Measurements from ENCODE around the gene PAMR1. TPM values are rescaled to one million over a fixed set of nuclear protein-coding genes. Genes with fewer than 3 reads are reported as not detected.

PAMR1 gene
- total and polyA plus RNA-seq, 4 donors = 0.60 to 15.2 (median 1.4) TPM

DNA sequence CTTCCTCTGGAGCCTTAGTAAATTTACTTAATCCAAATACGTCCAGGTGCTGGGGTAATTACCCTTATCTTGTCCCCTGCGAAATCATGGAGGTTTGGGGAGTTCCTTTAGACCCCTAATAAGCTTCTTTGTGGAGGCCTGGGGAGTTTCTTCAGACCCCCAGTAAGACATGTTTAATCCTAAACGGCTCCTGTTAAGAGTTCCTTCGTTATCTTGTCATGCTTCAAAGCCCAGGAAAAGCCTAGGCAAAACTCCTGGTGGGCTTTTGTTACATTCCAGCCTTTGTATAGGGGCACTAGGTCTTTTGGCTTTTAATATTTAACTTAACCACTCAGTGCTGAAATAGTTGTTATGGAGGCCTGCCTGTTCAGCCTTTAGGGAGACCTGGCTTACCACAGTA lies 18.1 kb upstream of the PAMR1 start:
- Histone ChIP-seq H3K36me3 (ENCODE audit: control insufficient read depth in 4 of 4, insufficient read depth in 4 of 4, low read length in 4 of 4) (no peaks in the 10 kb centered on the region), H3K9me3 (ENCODE audit: control insufficient read depth in 4 of 4, insufficient read depth in 3 of 4, low read length in 3 of 4) (no peaks in the 10 kb centered on the region), H3K4me1 (ENCODE audit: control insufficient read depth in 5 of 5, insufficient read depth in 5 of 5, low read length in 5 of 5) (peaks cover 2 to 29% (median 8%) of the 10 kb centered on the region in 5 donors), H3K27ac (ENCODE audit: low read depth in 1 of 2, low read length in 1 of 2) (no peak overlapping the region), H3K4me3 (no peak overlapping the region), H3K9ac (ENCODE audit: insufficient read depth in 1 of 2, low read length in 2 of 2) (no peak overlapping the region), H3K27me3 (ENCODE audit: control insufficient read depth in 3 of 3, insufficient read depth in 3 of 3, low read length in 2 of 3) (no peaks in the 10 kb centered on the region)
- no peak for DNase-seq
- TF ChIP-seq, protein P1, sequence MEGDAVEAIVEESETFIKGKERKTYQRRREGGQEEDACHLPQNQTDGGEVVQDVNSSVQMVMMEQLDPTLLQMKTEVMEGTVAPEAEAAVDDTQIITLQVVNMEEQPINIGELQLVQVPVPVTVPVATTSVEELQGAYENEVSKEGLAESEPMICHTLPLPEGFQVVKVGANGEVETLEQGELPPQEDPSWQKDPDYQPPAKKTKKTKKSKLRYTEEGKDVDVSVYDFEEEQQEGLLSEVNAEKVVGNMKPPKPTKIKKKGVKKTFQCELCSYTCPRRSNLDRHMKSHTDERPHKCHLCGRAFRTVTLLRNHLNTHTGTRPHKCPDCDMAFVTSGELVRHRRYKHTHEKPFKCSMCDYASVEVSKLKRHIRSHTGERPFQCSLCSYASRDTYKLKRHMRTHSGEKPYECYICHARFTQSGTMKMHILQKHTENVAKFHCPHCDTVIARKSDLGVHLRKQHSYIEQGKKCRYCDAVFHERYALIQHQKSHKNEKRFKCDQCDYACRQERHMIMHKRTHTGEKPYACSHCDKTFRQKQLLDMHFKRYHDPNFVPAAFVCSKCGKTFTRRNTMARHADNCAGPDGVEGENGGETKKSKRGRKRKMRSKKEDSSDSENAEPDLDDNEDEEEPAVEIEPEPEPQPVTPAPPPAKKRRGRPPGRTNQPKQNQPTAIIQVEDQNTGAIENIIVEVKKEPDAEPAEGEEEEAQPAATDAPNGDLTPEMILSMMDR (IDR thresholded peaks at IDR 0.05; ENCODE audit: control extremely low read depth, extremely low read depth) = no peak
- 79 to 85% methylated on average over 4 of the region's 4 CpGs for WGBS, 2 donors
- ATAC-seq (ENCODE audit: insufficient read depth, low FRiP score) = no peak

GRCh38 chr11:35541621-35542375 lies 16.4 kb upstream of the PAMR1 start:
- ATAC-seq (ENCODE audit: insufficient read depth, low FRiP score) = no peak
- no peaks in the 10 kb centered on the region for H3K9me3 ChIP-seq (ENCODE audit: control insufficient read depth in 4 of 4, insufficient read depth in 3 of 4, low read length in 3 of 4)
- H3K27me3 ChIP-seq (ENCODE audit: control insufficient read depth in 3 of 3, insufficient read depth in 3 of 3, low read length in 2 of 3) = no peaks in the 10 kb centered on the region
- no peak overlapping the region for H3K27ac ChIP-seq (ENCODE audit: low read depth in 1 of 2, low read length in 1 of 2)
- H3K4me3 ChIP-seq = no peak overlapping the region
- no peaks in the 10 kb centered on the region for H3K36me3 ChIP-seq (ENCODE audit: control insufficient read depth in 4 of 4, insufficient read depth in 4 of 4, low read length in 4 of 4)
- H3K9ac ChIP-seq (ENCODE audit: insufficient read depth in 1 of 2, low read length in 2 of 2) = no peak overlapping the region
- H3K4me1 ChIP-seq (ENCODE audit: control insufficient read depth in 5 of 5, insufficient read depth in 5 of 5, low read length in 5 of 5) = peaks cover 1 to 29% (median 13%) of the 10 kb centered on the region in 5 donors
- peak; percentile 57 to 92 (median 80) for DNase-seq
- WGBS, 2 donors = 52 to 71% methylated on average over 4 of the region's 4 CpGs
- TF ChIP-seq, protein P1 (IDR thresholded peaks at IDR 0.05; ENCODE audit: control extremely low read depth, extremely low read depth) = no peak

DNA sequence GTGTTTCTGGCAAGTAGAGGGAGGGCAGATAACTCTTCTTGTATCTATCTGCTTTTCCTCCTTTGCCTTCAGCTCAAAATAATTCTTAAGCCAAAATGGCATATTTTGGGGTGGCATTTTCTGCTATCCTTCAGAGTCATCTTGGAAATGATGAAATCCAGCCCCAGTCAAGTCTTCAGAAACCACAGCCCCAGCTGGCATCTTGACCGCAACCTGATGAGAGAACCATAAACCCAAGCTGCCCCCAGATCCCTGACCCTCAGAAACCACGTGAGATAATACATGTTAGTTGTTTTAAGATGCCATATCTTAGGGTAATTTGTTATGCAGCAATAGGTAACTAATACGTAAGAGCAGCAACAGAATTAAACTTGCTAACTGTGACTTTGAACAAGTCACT lies 15.1 kb upstream of the PAMR1 start:
- ATAC-seq (ENCODE audit: insufficient read depth, low FRiP score) (no peak), DNase-seq (no peak)
- 77 to 89% methylated on average over 3 of the region's 3 CpGs for WGBS, 2 donors
- Histone ChIP-seq H3K4me1 (ENCODE audit: control insufficient read depth in 5 of 5, insufficient read depth in 5 of 5, low read length in 5 of 5) (peaks cover 1 to 35% (median 13%) of the 10 kb centered on the region in 5 donors), H3K27me3 (ENCODE audit: control insufficient read depth in 3 of 3, insufficient read depth in 3 of 3, low read length in 2 of 3) (no peaks in the 10 kb centered on the region), H3K27ac (ENCODE audit: low read depth in 1 of 2, low read length in 1 of 2) (peak overlapping the region in 1 of 2 donors; percentile 66), H3K4me3 (no peak overlapping the region), H3K9ac (ENCODE audit: insufficient read depth in 1 of 2, low read length in 2 of 2) (no peak overlapping the region), H3K36me3 (ENCODE audit: control insufficient read depth in 4 of 4, insufficient read depth in 4 of 4, low read length in 4 of 4) (no peaks in the 10 kb centered on the region), H3K9me3 (ENCODE audit: control insufficient read depth in 4 of 4, insufficient read depth in 3 of 4, low read length in 3 of 4) (no peaks in the 10 kb centered on the region)
- TF ChIP-seq, protein P1 (IDR thresholded peaks at IDR 0.05; ENCODE audit: control extremely low read depth, extremely low read depth) = no peak
